Stimulated activated CD4-positive, alpha-beta T cell treated with anti-CD3 and anti-CD28 coated beads, Interleukin-4, amount 100 ng/mL, for 1 hour (primary cell): ENCODE data around the gene GRM1.

ENCODE experiments used
- DNase-seq: peaks from one replicate; pipeline ENCODE4 v3.0.0-alpha.2; 2020

GRM1 gene

GRCh38 chr6:146282837-146283236, 254.0 kb downstream of the GRM1 start:
- DNase-seq, result no peak

GRCh38 chr6:146284311-146284710, 255.4 kb downstream of the GRM1 start:
- DNase-seq, result no peak

DNA sequence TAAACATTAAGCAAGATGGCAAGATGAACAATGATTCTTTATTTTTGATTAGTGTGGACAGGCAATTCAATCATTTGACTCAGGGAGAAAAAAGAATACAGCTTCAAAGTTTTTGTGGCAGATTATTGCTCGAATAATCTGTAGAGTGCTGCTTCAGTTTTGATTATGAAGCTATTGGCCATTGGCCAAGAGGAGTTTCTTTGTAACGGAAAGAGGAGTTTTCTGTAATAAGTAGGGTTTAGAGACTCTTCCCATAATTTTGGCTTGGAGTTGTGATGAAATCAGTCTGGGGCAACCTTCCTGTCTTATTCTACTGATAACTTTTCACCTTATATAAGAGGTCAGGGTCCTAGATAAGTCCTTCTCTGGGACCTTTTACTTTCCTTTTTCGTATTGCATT, 258.1 kb downstream of the GRM1 start:
- no peak for DNase-seq

DNA sequence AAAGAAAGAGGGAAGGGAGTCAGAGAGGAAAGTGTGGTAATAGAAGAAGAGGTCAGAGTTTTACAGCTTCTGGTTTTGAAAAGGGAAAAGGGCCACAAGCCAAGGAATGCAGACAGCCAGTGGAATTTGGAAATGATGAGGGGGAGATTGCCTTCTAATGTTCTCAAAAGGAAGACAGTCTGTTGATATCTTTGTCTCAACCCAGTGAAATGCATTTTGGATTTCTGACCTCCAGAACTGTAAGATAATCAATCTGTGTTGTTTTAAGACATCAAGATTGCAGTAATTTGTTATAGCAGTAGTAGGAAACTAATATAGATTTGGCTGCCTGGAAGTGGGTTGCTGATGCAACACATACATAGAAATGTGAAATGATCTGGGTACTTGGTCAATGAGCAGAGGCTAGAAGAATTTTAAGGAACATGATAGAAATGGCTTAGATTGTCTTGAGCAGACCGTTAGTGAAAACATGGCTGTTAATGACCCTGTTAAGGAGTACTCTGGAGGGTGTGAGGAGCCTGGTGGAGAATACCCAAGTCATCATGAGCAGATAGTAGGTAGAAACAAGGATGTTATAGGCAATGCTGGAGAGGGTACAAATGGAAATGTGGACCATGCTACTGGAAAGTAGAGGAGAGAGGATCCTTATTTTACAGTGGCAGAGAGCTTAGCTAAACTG, 259.0 kb downstream of the GRM1 start:
- DNase-seq, result no peak

DNA sequence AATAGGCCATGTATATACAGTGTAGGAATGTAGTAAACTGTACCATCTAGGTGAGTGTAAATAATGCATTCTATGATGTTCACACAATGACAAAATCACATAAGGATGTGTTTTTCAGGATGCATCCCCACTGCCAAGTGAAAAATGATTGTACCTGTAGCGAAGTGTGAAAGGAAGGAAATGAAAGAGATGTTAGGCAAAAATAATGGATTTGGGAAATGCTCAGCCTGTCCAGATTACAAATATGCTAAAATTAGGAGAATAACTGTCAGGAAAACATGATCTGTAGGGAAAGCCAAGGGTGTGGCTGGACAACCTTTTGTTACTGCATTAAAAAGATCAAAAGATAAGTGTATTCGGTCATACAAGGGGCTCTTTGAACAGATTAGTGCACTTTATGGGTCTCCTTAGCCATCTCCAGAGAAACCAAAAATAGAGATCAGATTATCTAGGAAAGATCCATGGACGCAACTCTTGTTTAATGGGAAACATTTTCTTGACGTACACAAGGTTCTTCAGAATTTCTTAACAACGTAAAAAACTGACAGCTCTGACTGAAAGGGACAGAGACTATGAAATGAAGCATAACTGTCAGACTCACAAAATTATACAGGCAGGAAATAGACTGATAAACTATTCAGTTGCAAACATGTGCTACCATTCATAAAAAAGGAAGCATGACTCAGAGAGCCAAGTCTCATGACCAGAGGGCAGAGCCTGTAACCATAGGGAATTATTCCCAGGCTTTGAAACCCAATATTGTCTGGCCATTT, 261.1 kb downstream of the GRM1 start:
- no peak for DNase-seq

- no peak for DNase-seq
These were observed 261.7 kb downstream of the GRM1 start for GRCh38 chr6:146290589-146290901.

- no peak for DNase-seq
These were observed 263.6 kb downstream of the GRM1 start for GRCh38 chr6:146292506-146292905.

DNA sequence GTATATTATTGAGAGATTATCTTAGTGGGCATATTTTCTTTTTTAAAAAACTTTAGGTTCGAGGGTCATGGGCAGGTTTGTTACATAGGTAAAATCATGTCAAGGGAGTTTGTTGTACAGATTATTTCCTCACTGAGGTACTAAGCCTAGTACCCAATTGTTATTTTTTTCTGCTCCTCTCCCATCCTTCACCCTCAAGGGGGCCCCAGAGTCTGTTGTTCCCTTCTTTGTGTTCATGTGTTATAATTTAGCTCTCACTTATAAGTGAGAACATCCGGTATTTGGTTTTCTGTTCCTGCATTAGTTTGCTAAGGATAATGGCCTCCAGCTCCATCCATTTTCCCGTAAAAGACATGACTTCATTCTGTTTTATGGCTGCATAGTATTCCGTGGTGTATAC, 266.8 kb downstream of the GRM1 start:
- no peak for DNase-seq

DNA sequence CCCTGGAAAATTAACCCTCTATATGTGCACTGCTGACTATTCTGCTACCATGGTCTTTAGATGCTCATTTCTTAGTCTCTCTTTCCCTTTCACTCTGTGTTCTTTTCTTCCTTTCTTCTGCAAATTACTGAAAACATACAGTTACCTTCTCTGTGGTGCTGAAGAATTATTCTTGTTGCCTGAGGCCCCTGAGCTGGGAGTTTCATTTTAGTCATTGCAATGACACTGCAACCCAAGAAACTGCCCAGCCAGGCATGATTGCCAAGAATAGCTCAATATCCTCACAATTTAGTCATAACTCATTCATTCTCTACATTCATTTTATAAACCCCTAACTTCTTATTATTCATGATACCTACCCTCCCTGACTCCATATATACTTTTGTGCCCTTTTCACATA, 269.0 kb downstream of the GRM1 start:
- no peak for DNase-seq

DNA sequence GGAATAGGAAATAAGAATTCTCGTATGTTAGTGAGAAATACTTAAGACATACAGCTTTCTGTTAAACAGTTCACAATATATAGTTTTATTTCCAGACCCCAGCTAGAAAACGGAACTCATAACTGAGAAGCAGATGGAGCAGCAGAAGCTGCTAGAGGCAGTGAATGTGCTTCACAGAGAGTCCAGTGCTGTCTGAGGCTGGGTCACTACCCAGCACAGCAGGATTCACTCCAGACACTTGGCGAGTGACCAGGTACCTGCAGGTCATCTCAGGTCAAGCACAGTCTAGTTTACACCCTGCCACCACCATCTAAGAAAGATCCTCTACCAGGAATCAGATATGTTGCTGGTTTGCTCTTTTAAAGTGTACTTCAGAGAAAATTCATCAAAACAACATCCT, 271.7 kb downstream of the GRM1 start:
- DNase-seq, result no peak

GRCh38 chr6:146301764-146302163, 272.9 kb downstream of the GRM1 start:
- DNase-seq, result no peak

DNA sequence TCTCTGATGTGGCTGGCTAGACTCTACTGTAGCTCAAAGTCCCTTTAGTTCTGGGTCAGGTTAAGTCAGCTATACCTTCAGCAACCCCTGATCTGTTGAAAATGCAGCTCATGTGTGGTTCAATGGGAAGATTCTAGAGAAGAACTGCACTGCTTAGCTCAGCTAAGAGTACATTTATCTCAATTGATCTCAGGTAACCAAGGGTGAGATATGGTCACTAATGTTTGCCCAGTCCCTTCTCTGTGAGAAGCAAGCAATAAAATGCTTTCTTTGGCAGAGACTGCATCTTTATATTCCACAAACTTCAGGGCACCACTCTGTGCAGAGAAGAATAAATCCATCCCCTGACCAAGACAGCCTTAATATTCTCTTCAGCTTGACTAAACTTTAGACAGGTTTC, 274.1 kb downstream of the GRM1 start:
- DNase-seq, result no peak

DNA sequence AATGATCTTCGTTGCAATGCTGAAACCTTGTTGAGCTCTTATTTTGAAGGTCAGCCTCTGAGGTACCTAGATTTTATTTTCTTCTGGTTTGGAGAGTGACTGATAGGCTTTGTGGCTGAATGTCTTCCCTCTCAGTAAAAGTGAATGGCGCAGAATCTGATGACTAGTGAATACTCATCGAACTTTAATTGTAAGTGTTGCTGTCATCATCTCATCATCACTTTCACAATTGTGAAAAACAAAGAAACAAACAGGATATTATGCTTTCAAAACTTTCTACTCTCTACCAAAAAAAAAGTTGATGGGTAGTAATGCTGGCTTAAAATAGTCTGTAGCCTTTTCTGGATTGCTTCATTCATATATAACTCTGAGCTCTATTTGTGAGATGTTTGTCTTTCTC, 275.3 kb downstream of the GRM1 start:
- DNase-seq, result no peak

- DNase-seq, result no peak
These were observed 276.2 kb downstream of the GRM1 start for GRCh38 chr6:146305092-146305491.

GRCh38 chr6:146305951-146306350, 277.1 kb downstream of the GRM1 start:
- no peak for DNase-seq

- no peak for DNase-seq
These were observed 281.8 kb downstream of the GRM1 start for GRCh38 chr6:146310628-146311027.

GRCh38 chr6:146311079-146311478, 282.2 kb downstream of the GRM1 start:
- no peak for DNase-seq

DNA sequence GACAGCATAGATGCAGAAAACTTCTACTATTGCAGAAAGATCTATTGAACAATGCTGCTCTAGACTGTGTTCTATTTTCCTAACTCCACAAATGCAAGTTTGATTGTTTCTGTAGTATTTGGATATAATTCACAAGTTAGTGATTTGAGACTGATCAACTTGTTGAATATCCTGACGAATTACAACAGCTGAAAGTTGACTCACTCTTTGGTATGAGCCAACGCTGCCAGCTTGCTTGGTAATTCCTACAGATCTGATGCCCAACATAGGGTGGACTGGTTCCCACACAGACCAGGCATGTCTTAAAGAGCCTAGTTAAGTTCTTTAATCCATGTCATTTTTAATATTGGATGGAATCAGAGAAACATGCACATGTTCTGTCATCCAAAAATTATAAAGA, 283.7 kb downstream of the GRM1 start:
- DNase-seq, result no peak

DNA sequence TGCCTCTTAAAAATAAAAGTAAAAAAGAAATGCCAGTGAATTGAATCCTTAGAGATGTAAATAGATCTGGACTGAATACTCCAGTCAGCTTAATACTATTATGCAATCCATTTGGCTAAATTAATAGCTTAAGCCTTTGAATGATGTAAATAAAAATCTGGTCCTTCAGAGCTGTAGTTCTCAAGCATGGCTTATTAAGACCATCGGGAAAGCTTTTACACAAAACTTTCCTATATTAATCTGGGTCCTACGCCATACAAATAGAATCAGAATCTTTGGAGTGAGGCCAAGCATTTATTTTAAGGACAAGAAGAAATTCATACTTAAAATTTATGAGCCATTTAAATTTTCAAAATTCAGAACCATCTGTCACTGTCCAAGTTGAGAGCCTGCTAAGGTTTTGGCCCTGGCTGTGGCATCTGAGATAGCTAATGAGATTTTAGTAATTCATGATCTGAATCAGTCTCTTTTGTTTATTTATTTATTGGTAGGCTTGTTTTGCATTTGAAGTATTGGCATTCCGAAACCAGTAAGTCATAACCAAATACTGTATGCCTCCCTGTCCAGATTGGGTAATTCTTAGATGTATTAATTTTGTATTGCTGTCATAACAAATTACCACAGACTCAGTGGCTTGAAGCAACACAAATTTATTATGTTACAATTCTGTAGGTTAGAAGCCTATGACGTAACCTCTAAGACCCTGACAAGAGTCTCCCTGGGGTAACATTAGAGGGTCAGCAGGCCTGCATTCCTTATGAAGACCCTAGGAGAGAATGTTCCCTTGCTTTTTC, 286.7 kb downstream of the GRM1 start:
- no peak for DNase-seq

- no peak for DNase-seq
These were observed 287.3 kb downstream of the GRM1 start for GRCh38 chr6:146316175-146316495.

DNA sequence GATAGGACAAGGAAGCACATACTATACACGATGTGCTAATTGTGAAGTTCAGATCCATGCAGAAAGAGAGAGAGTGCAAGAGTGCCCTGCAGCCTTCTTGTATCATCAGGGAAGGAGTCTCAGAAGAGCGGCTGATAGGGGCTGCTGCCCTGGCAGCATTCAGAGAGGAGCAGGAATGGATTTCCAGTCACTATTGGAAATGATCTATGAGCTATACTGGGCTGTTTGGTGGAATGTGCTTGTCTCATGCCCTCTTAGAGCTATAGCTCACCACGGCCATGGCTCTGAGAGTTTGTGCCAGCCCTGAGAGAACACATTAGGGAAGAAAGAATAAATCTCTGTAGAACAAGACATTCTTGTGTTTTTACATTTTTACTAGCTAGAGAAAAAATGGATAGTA, 302.2 kb downstream of the GRM1 start:
- DNase-seq, result no peak

- DNase-seq, result no peak
These were observed 306.5 kb downstream of the GRM1 start for GRCh38 chr6:146335336-146335735.

DNA sequence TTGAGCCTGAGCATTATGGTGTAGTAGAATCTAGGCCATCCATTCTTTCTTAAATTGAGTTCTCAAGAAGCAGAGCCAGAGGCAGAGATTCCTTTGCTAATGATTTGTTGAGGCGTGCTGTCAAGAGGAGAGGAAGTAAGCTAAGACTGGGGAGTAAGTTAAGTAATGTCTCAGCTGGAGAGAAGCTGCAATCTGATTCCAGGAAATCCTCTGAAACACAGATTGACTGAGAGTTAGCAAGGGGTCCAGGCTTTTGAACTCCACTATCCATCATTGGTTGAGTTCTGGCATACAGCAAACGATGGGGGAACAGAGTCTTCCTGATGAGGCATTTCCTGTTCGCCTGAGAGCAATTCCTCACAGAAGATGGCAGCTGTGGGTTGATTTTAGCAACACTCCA, 307.3 kb downstream of the GRM1 start:
- DNase-seq, result no peak

- DNase-seq, result no peak
These were observed 308.5 kb downstream of the GRM1 start for GRCh38 chr6:146337376-146337775.
